Chondrocyte (in vitro differentiated cells): ENCODE results near the gene SMIM35. TPM values are rescaled to one million over a fixed set of nuclear protein-coding genes. Genes with fewer than 3 reads are reported as not detected.

Source experiments
- DNase-seq: peaks from one replicate; pipeline ENCODE4 v3.0.0; 2021; ENCODE audit warnings: mixed read lengths, low spot score
- H3K27ac Mint-ChIP-seq: one replicate; pipeline ENCODE4 v1.8.0; 2021; ENCODE audit warnings: mild to moderate bottlenecking, moderate library complexity, mixed read lengths; ENCODE audit not compliant: unreplicated experiment
- H3K27me3 Mint-ChIP-seq: 2 replicates; pipeline ENCODE4 v1.8.0; 2021; ENCODE audit warnings: low read depth, mixed read lengths
- H3K36me3 Mint-ChIP-seq: 2 replicates; pipeline ENCODE4 v1.8.0; 2021; ENCODE audit warnings: low read depth, mixed read lengths
- H3K4me1 Mint-ChIP-seq: 2 replicates; pipeline ENCODE4 v1.8.0; 2021; ENCODE audit warnings: low read depth, mild to moderate bottlenecking, mixed read lengths
- H3K4me3 Mint-ChIP-seq: one replicate; pipeline ENCODE4 v1.8.0; 2021; ENCODE audit warnings: mild to moderate bottlenecking, moderate library complexity, mixed read lengths; ENCODE audit not compliant: unreplicated experiment
- H3K9me3 Mint-ChIP-seq: 2 replicates; pipeline ENCODE4 v1.8.0; 2021; ENCODE audit warnings: low read depth, mixed read lengths
- CTCF ChIP-seq: fragments of 200-600 bp; sonication (generic); IDR thresholded peaks from 2 replicates; pipeline ENCODE4 v1.5.0; 2021; ENCODE audit warnings: antibody characterized with exemption, mild to moderate bottlenecking, moderate library complexity
- total RNA-seq: library from RNA; stranded (reverse); gene quantifications from 3 replicates; pipeline ENCODE4 v1.2.1, GENCODE V29; 2021

SMIM35 gene
- total RNA-seq, 1 donor from 2014 or later, result not detected

GRCh38 chr11:118007040-118007439, 79.7 kb downstream of the SMIM35 start:
- Mint-ChIP-seq H3K4me3 (no peak overlapping the region), H3K36me3 (peaks cover 1% of the 10 kb centered on the region), H3K9me3 (peaks cover 8% of the 10 kb centered on the region), H3K27ac (no peak overlapping the region), H3K4me1 (no peaks in the 10 kb centered on the region), H3K27me3 (peaks cover 21% of the 10 kb centered on the region)
- TF ChIP-seq CTCF, result no peak
- DNase-seq, result no peak

- H3K36me3 Mint-ChIP-seq, result peaks cover 1% of the 10 kb centered on the region
- H3K4me3 Mint-ChIP-seq, result no peak overlapping the region
- DNase-seq, result no peak
- H3K4me1 Mint-ChIP-seq, result no peaks in the 10 kb centered on the region
- H3K27ac Mint-ChIP-seq, result no peak overlapping the region
- peaks cover 21% of the 10 kb centered on the region for H3K27me3 Mint-ChIP-seq
- TF ChIP-seq CTCF, result no peak
- peaks cover 8% of the 10 kb centered on the region for H3K9me3 Mint-ChIP-seq
These were observed 80.6 kb downstream of the SMIM35 start for GRCh38 chr11:118006153-118006534.

GRCh38 chr11:118005224-118006152, 81.3 kb downstream of the SMIM35 start:
- no peak for DNase-seq
- H3K4me3 Mint-ChIP-seq, result no peak overlapping the region
- no peak for TF ChIP-seq CTCF
- peaks cover 20% of the 10 kb centered on the region for H3K27me3 Mint-ChIP-seq
- peaks cover 1% of the 10 kb centered on the region for H3K36me3 Mint-ChIP-seq
- H3K9me3 Mint-ChIP-seq, result peaks cover 8% of the 10 kb centered on the region
- H3K4me1 Mint-ChIP-seq, result no peaks in the 10 kb centered on the region
- no peak overlapping the region for H3K27ac Mint-ChIP-seq

- Mint-ChIP-seq H3K27ac (no peak overlapping the region), H3K4me1 (no peaks in the 10 kb centered on the region), H3K27me3 (peaks cover 12% of the 10 kb centered on the region), H3K4me3 (no peak overlapping the region), H3K36me3 (peaks cover 1% of the 10 kb centered on the region), H3K9me3 (peaks cover 8% of the 10 kb centered on the region)
- no peak for TF ChIP-seq CTCF
- DNase-seq, result no peak
These were observed 82.1 kb downstream of the SMIM35 start for GRCh38 chr11:118004543-118005223.

GRCh38 chr11:118003456-118003855, 83.3 kb downstream of the SMIM35 start:
- H3K27me3 Mint-ChIP-seq, result peaks cover 7% of the 10 kb centered on the region
- H3K27ac Mint-ChIP-seq, result no peak overlapping the region
- peaks cover 8% of the 10 kb centered on the region for H3K9me3 Mint-ChIP-seq

More at GRCh38 chr11:118003456-118003855, 83.3 kb downstream of the SMIM35 start:
- peaks cover 1% of the 10 kb centered on the region for H3K36me3 Mint-ChIP-seq
- no peak for TF ChIP-seq CTCF
- DNase-seq, result no peak
- no peaks in the 10 kb centered on the region for H3K4me1 Mint-ChIP-seq
- H3K4me3 Mint-ChIP-seq, result no peak overlapping the region
